OCI-LY1 (cell line): ENCODE results near the gene ERBB2.
A peak's percentile ranks its signal among the peaks of the same experiment; 100 is the strongest.

Experiments
- H2AFZ ChIP-seq: fragments of 200-600 bp; sonication (generic), shearing (Covaris generic); 2 replicates; pipeline ENCODE4 v1.6.0; 2014; ENCODE audit warnings: antibody characterized with exemption, mild to moderate bottlenecking, low read length
- H3F3A ChIP-seq: fragments of 200-600 bp; sonication (generic), shearing (Covaris generic); 2 replicates; pipeline ENCODE4 v1.6.0; 2014; ENCODE audit warnings: mild to moderate bottlenecking, antibody characterized with exemption, low read length, moderate library complexity; ENCODE audit not compliant: insufficient read depth
- H3K27ac ChIP-seq: fragments of 200-600 bp; sonication (generic); 2 replicates; pipeline ENCODE4 v1.5.1; 2014; ENCODE audit warnings: low read length, mixed run types, mild to moderate bottlenecking, low read depth; ENCODE audit not compliant: poor library complexity, severe bottlenecking
- H3K27me3 ChIP-seq: fragments of 200-600 bp; sonication (generic); 2 replicates; pipeline ENCODE4 v1.6.0; 2014; ENCODE audit warnings: antibody characterized with exemption, mild to moderate bottlenecking, low read length, moderate library complexity; ENCODE audit not compliant: insufficient read depth
- H3K36me3 ChIP-seq: fragments of 200-600 bp; sonication (generic); 2 replicates; pipeline ENCODE4 v1.6.1; 2014; ENCODE audit warnings: mild to moderate bottlenecking, antibody characterized with exemption, low read length, moderate library complexity, mixed read lengths; ENCODE audit not compliant: insufficient read depth
- H3K4me1 ChIP-seq: fragments of 200-600 bp; sonication (generic); 2 replicates; pipeline ENCODE4 v1.5.1; 2014; ENCODE audit warnings: mild to moderate bottlenecking, low read length, moderate library complexity; ENCODE audit not compliant: insufficient read depth, severe bottlenecking
- H3K4me2 ChIP-seq: fragments of 200-600 bp; sonication (generic), shearing (Covaris generic); 2 replicates; pipeline ENCODE4 v1.6.1; 2014; ENCODE audit warnings: low read length
- H3K4me3 ChIP-seq: fragments of 200-600 bp; sonication (generic); 2 replicates; pipeline ENCODE4 v1.5.1; 2014; ENCODE audit warnings: low read length, low read depth, mild to moderate bottlenecking, mixed read lengths; ENCODE audit not compliant: poor library complexity, severe bottlenecking
- H3K79me2 ChIP-seq: fragments of 200-600 bp; shearing (Covaris generic); 2 replicates; pipeline ENCODE4 v1.6.1; 2016; ENCODE audit warnings: mixed run types, low read length, mixed read lengths; ENCODE audit not compliant: insufficient read depth
- H3K9ac ChIP-seq: fragments of 200-600 bp; sonication (generic), shearing (Covaris generic); 2 replicates; pipeline ENCODE4 v1.6.1; 2014; ENCODE audit warnings: mild to moderate bottlenecking, low read length, mixed read lengths
- H3K9me2 ChIP-seq: fragments of 200-600 bp; sonication (generic), shearing (Covaris generic); 2 replicates; pipeline ENCODE4 v1.6.1; 2014; ENCODE audit warnings: low read depth, mild to moderate bottlenecking, low read length, mixed read lengths
- H3K9me3 ChIP-seq: fragments of 200-600 bp; shearing (Covaris generic); 2 replicates; pipeline ENCODE4 v1.6.1; 2014; ENCODE audit warnings: low read length, mixed read lengths
- H4K20me1 ChIP-seq: fragments of 200-600 bp; sonication (generic), shearing (Covaris generic); 2 replicates; pipeline ENCODE4 v1.6.0; 2016; ENCODE audit warnings: mild to moderate bottlenecking, low read length; ENCODE audit not compliant: insufficient read depth
- CTCF ChIP-seq: fragments of 200-600 bp; sonication (generic), shearing (Covaris generic); IDR thresholded peaks from 2 replicates; pipeline ENCODE4 v1.5.1; 2017; ENCODE audit warnings: mild to moderate bottlenecking, antibody characterized with exemption, low read length, moderate library complexity, mixed read lengths
- EZH2 ChIP-seq: fragments of 200-600 bp; sonication (generic), shearing (Covaris generic); IDR thresholded peaks from 2 replicates; pipeline ENCODE4 v1.8.0; 2017; ENCODE audit warnings: borderline replicate concordance, mixed run types, mild to moderate bottlenecking, antibody characterized with exemption, low read length, moderate library complexity, mixed read lengths

The ERBB2 gene

GRCh38 chr17:39776252-39776651, 76.4 kb downstream of the ERBB2 start:
- H2AFZ ChIP-seq, result no peak overlapping the region
- peaks cover 85% of the 10 kb centered on the region for H3K4me1 ChIP-seq
- H3F3A ChIP-seq, result no peaks in the 10 kb centered on the region
- no peaks in the 10 kb centered on the region for H3K9me2 ChIP-seq
- no peaks in the 10 kb centered on the region for H3K9me3 ChIP-seq
- H3K9ac ChIP-seq, result peak overlapping the region; percentile 84
- peaks cover 98% of the 10 kb centered on the region for H3K79me2 ChIP-seq
- no peaks in the 10 kb centered on the region for H4K20me1 ChIP-seq
- peaks cover 79% of the 10 kb centered on the region for H3K36me3 ChIP-seq
- H3K27ac ChIP-seq, result peak overlapping the region; percentile 92
- H3K4me3 ChIP-seq, result peak overlapping the region; percentile 80
- TF ChIP-seq CTCF (no peak), EZH2 (no peak)
- no peaks in the 10 kb centered on the region for H3K27me3 ChIP-seq
- peak overlapping the region; percentile 97 for H3K4me2 ChIP-seq

GRCh38 chr17:39777534-39778365, 77.9 kb downstream of the ERBB2 start:
- Histone ChIP-seq H3K4me3 (peak overlapping the region; percentile 80), H3K9ac (peak overlapping the region; percentile 84), H3K27me3 (no peaks in the 10 kb centered on the region), H3K9me3 (no peaks in the 10 kb centered on the region), H3F3A (no peaks in the 10 kb centered on the region), H3K9me2 (no peaks in the 10 kb centered on the region), H3K36me3 (peaks cover 79% of the 10 kb centered on the region), H3K4me1 (peaks cover 85% of the 10 kb centered on the region), H2AFZ (no peak overlapping the region), H3K27ac (peak overlapping the region; percentile 92), H3K4me2 (peak overlapping the region; percentile 97), H3K79me2 (peaks cover 98% of the 10 kb centered on the region), H4K20me1 (no peaks in the 10 kb centered on the region)
- no peak for TF ChIP-seq EZH2
- TF ChIP-seq CTCF, result no peak
